Activated CD8-positive, alpha-beta T cell treated with anti-CD3 and anti-CD28 coated beads, Interleukin-2, amount 10 ng/mL, durations not matched to agents 7 days and 5 days (primary cell): ENCODE results near the gene RALA. TPM values are rescaled to one million over a fixed set of nuclear protein-coding genes. Genes with fewer than 3 reads are reported as not detected.

Experiments
- ATAC-seq: fragments of 150-1000 bp; cut with Tn5 transposase; one replicate; pipeline ENCODE4 v1.10.0; 2021; ENCODE audit warnings: moderate library complexity
- CTCF ChIA-PET: fragments of 350-600 bp; sonication (Branson Sonifier 250); formaldehyde crosslinking; loops from one replicate; lab custom pipeline; 2021; ENCODE audit warnings: antibody characterized with exemption; lab: Charles Lee
- POLR2A ChIA-PET: fragments of 350-600 bp; sonication (Branson Sonifier 250); formaldehyde crosslinking; loops from one replicate; lab custom pipeline; 2021; ENCODE audit warnings: antibody characterized with exemption; lab: Charles Lee
- DNase-seq: peaks from one replicate; pipeline ENCODE4 v3.0.0-alpha.2; 2020
- H3K27ac Mint-ChIP-seq: one replicate; pipeline ENCODE4 v1.8.0; 2021; ENCODE audit warnings: mild to moderate bottlenecking, mixed read lengths
- H3K27me3 Mint-ChIP-seq: one replicate; pipeline ENCODE4 v1.8.0; 2021; ENCODE audit warnings: low read depth, mixed read lengths
- H3K36me3 Mint-ChIP-seq: one replicate; pipeline ENCODE4 v1.8.0; 2021; ENCODE audit warnings: low read depth, mixed read lengths
- H3K4me1 Mint-ChIP-seq: one replicate; pipeline ENCODE4 v1.8.0; 2021; ENCODE audit warnings: low read depth, mixed read lengths
- H3K4me3 Mint-ChIP-seq: one replicate; pipeline ENCODE4 v1.8.0; 2021; ENCODE audit warnings: mild to moderate bottlenecking, mixed read lengths
- H3K9me3 Mint-ChIP-seq: one replicate; pipeline ENCODE4 v1.8.0; 2022; ENCODE audit warnings: mixed read lengths; ENCODE audit not compliant: insufficient read depth
- total RNA-seq, 2 experiments: library from RNA; stranded (reverse); gene quantifications; one replicate each; pipeline ENCODE4 v1.2.3, GENCODE V29; 2021

RALA gene
- total RNA-seq, 2 experiments from 2014 or later: 32.2 to 33.9 TPM

- ChIA-PET POLR2A (interaction anchor here (0.6 to 0.8 kb wide), 2 partner anchors 87 to 545 kb away, joined by 3 read pairs; no protein-coding TSS in a partner anchor), CTCF (no interaction called here)
- Mint-ChIP-seq H3K4me1 (peaks cover 9% of the 10 kb centered on the region), H3K4me3 (no peak overlapping the region), H3K9me3 (peaks cover 4% of the 10 kb centered on the region), H3K36me3 (peaks cover 22% of the 10 kb centered on the region), H3K27ac (no peak overlapping the region), H3K27me3 (no peaks in the 10 kb centered on the region)
- no peak for ATAC-seq
- no peak for DNase-seq
These were observed 22.4 kb downstream of the RALA start for GRCh38 chr7:39645482-39646407.

- Mint-ChIP-seq H3K4me3 (no peak overlapping the region), H3K27me3 (no peaks in the 10 kb centered on the region), H3K27ac (no peak overlapping the region), H3K9me3 (peaks cover 4% of the 10 kb centered on the region), H3K36me3 (peaks cover 17% of the 10 kb centered on the region), H3K4me1 (peaks cover 7% of the 10 kb centered on the region)
- no peak for DNase-seq
- ChIA-PET POLR2A (no interaction called here), CTCF (no interaction called here)
- ATAC-seq: no peak
These were observed 24.4 kb downstream of the RALA start for GRCh38 chr7:39647816-39648215.

GRCh38 chr7:39650676-39651075 lies 27.3 kb downstream of the RALA start:
- ChIA-PET CTCF (no interaction called here), POLR2A (no interaction called here)
- peaks cover 20% of the 10 kb centered on the region for H3K36me3 Mint-ChIP-seq
- ATAC-seq: no peak
- peaks cover 11% of the 10 kb centered on the region for H3K9me3 Mint-ChIP-seq
- H3K27me3 Mint-ChIP-seq: no peaks in the 10 kb centered on the region
- no peak for DNase-seq
- H3K4me3 Mint-ChIP-seq: no peak overlapping the region
- no peak overlapping the region for H3K27ac Mint-ChIP-seq
- peaks cover 4% of the 10 kb centered on the region for H3K4me1 Mint-ChIP-seq

GRCh38 chr7:39651265-39651664 lies 27.9 kb downstream of the RALA start:
- Mint-ChIP-seq H3K4me3 (no peak overlapping the region), H3K27me3 (no peaks in the 10 kb centered on the region), H3K4me1 (peaks cover 4% of the 10 kb centered on the region), H3K27ac (no peak overlapping the region), H3K36me3 (peaks cover 24% of the 10 kb centered on the region), H3K9me3 (peaks cover 15% of the 10 kb centered on the region)
- ATAC-seq: no peak
- no peak for DNase-seq
- POLR2A ChIA-PET: no interaction called here
- CTCF ChIA-PET: no interaction called here

- peaks cover 41% of the 10 kb centered on the region for H3K36me3 Mint-ChIP-seq
- POLR2A ChIA-PET: no interaction called here
- DNase-seq (no peak), ATAC-seq (no peak)
- CTCF ChIA-PET: interaction anchor here (0.7 kb wide), 1 partner anchor 10 kb away, joined by 4 read pairs; no protein-coding TSS in a partner anchor
- no peaks in the 10 kb centered on the region for H3K4me1 Mint-ChIP-seq
- no peaks in the 10 kb centered on the region for H3K27me3 Mint-ChIP-seq
- no peak overlapping the region for H3K27ac Mint-ChIP-seq
- no peak overlapping the region for H3K4me3 Mint-ChIP-seq
- peaks cover 18% of the 10 kb centered on the region for H3K9me3 Mint-ChIP-seq
These were observed 33.0 kb downstream of the RALA start for GRCh38 chr7:39656415-39656814.

GRCh38 chr7:39659356-39660013 lies 36.1 kb downstream of the RALA start:
- ATAC-seq: no peak
- CTCF ChIA-PET: interaction anchor here (1.0 kb wide), 1 partner anchor 79 kb away, joined by 3 read pairs; no protein-coding TSS in a partner anchor
- Mint-ChIP-seq H3K27me3 (no peaks in the 10 kb centered on the region), H3K4me1 (no peaks in the 10 kb centered on the region), H3K27ac (no peak overlapping the region), H3K4me3 (no peak overlapping the region), H3K36me3 (peaks cover 60% of the 10 kb centered on the region), H3K9me3 (peaks cover 18% of the 10 kb centered on the region)
- POLR2A ChIA-PET: no interaction called here
- no peak for DNase-seq

GRCh38 chr7:39661960-39662359 lies 38.6 kb downstream of the RALA start:
- CTCF ChIA-PET: no interaction called here
- Mint-ChIP-seq H3K4me1 (no peaks in the 10 kb centered on the region), H3K27me3 (no peaks in the 10 kb centered on the region), H3K4me3 (no peak overlapping the region), H3K27ac (no peak overlapping the region), H3K36me3 (peaks cover 52% of the 10 kb centered on the region), H3K9me3 (peaks cover 7% of the 10 kb centered on the region)
- DNase-seq (no peak), ATAC-seq (no peak)
- POLR2A ChIA-PET: no interaction called here

GRCh38 chr7:39663263-39663662 lies 39.9 kb downstream of the RALA start:
- Mint-ChIP-seq H3K27me3 (no peaks in the 10 kb centered on the region), H3K4me3 (no peak overlapping the region), H3K36me3 (peaks cover 45% of the 10 kb centered on the region), H3K4me1 (no peaks in the 10 kb centered on the region), H3K27ac (no peak overlapping the region), H3K9me3 (peaks cover 7% of the 10 kb centered on the region)
- DNase-seq (no peak), ATAC-seq (no peak)
- ChIA-PET CTCF (no interaction called here), POLR2A (no interaction called here)

GRCh38 chr7:39664057-39664456 lies 40.7 kb downstream of the RALA start:
- Mint-ChIP-seq H3K9me3 (peaks cover 7% of the 10 kb centered on the region), H3K27ac (no peak overlapping the region), H3K4me1 (no peaks in the 10 kb centered on the region), H3K27me3 (no peaks in the 10 kb centered on the region), H3K36me3 (peaks cover 43% of the 10 kb centered on the region), H3K4me3 (no peak overlapping the region)
- CTCF ChIA-PET: no interaction called here
- no peak for DNase-seq
- ATAC-seq: no peak
- POLR2A ChIA-PET: interaction anchor here (0.7 kb wide), 1 partner anchor 31 kb away, joined by 4 read pairs; no protein-coding TSS in a partner anchor

- ATAC-seq: no peak
- Mint-ChIP-seq H3K9me3 (peaks cover 7% of the 10 kb centered on the region), H3K27me3 (no peaks in the 10 kb centered on the region), H3K4me3 (no peak overlapping the region), H3K4me1 (no peaks in the 10 kb centered on the region), H3K27ac (no peak overlapping the region), H3K36me3 (peaks cover 39% of the 10 kb centered on the region)
- POLR2A ChIA-PET: interaction anchor here (0.7 kb wide), 1 partner anchor 31 kb away, joined by 4 read pairs; no protein-coding TSS in a partner anchor
- CTCF ChIA-PET: interaction anchor here (1.2 kb wide), 1 partner anchor 14 kb away, joined by 3 read pairs; no protein-coding TSS in a partner anchor
- DNase-seq: no peak
These were observed 41.2 kb downstream of the RALA start for GRCh38 chr7:39664585-39664984.

GRCh38 chr7:39666562-39666961 lies 43.2 kb downstream of the RALA start:
- Mint-ChIP-seq H3K4me1 (no peaks in the 10 kb centered on the region), H3K4me3 (no peak overlapping the region), H3K27me3 (no peaks in the 10 kb centered on the region), H3K36me3 (peaks cover 27% of the 10 kb centered on the region), H3K9me3 (no peaks in the 10 kb centered on the region), H3K27ac (no peak overlapping the region)
- no peak for DNase-seq
- no peak for ATAC-seq
- ChIA-PET CTCF (interaction anchor here (0.7 to 1.2 kb wide), 2 partner anchors 11 to 86 kb away, joined by 4 read pairs; no protein-coding TSS in a partner anchor), POLR2A (no interaction called here)
